Stomach (tissue), 9 donors: Measurements from ENCODE around the gene CERS4. TPM values are rescaled to one million over a fixed set of nuclear protein-coding genes. Genes with fewer than 3 reads are reported as not detected.

Source experiments
- DNase-seq, 2 donors: peaks; one replicate each; pipeline versions ENCODE4 v3.0.0 to v3.0.0-alpha.2; 2013 to 2019
- H3K27ac ChIP-seq, 5 donors: fragments of 200-600 bp in 4 of 5; sonication (generic) in 4 of 5; one replicate each; pipeline ENCODE4 v1.5.1; 2013 to 2019; ENCODE audit warnings: mild to moderate bottlenecking in 1 of 5, moderate library complexity in 1 of 5
- H3K27me3 ChIP-seq, 3 donors: fragments of 200-600 bp; sonication (generic); one replicate each; pipeline ENCODE4 v1.5.1; 2017 to 2019; ENCODE audit warnings: mixed run types in 1 of 3
- H3K36me3 ChIP-seq, 4 donors: fragments of 200-600 bp; sonication (generic); 1 replicate in 3 of 4; 2 replicates in 1 of 4; pipeline ENCODE4 v1.5.1; 2016 to 2019
- H3K4me1 ChIP-seq, 4 donors: fragments of 200-600 bp; sonication (generic); one replicate each; pipeline ENCODE4 v1.5.1; 2016 to 2019
- H3K4me3 ChIP-seq, 4 donors: fragments of 200-600 bp; sonication (generic) in 3 of 4; one replicate each; pipeline ENCODE4 v1.5.1; 2016 to 2019; ENCODE audit warnings: mild to moderate bottlenecking in 1 of 4
- H3K9me3 ChIP-seq, 4 donors: fragments of 200-600 bp; sonication (generic); one replicate each; pipeline ENCODE4 v1.5.1; 2016 to 2019
- EP300 ChIP-seq: sonication (generic); formaldehyde crosslinking; IDR thresholded peaks from one replicate; pipeline ENCODE4 v1.6.1; 2017; ENCODE audit warnings: antibody characterized with exemption
- POLR2A ChIP-seq, 4 donors: fragments of 450-650 bp; IDR thresholded peaks; one replicate each; pipeline ENCODE4 v1.6.1; 2016; ENCODE audit warnings: antibody characterized with exemption in 4 of 4, control low read depth in 2 of 4, mild to moderate bottlenecking in 1 of 4, moderate library complexity in 1 of 4
- POLR2AphosphoS5 ChIP-seq, 3 donors: sonication (generic); formaldehyde crosslinking; IDR thresholded peaks; one replicate each; pipeline ENCODE4 v1.6.1; 2016; ENCODE audit warnings: antibody characterized with exemption in 3 of 3
- WGBS, 5 donors: extraction: QIAGEN DNeasy Blood & Tissue Kit in 3 of 5; methylation state at CpG; one replicate each; pipeline versions ENCODE4 v1.1.5 to v1.1.7; 2013 to 2018; 5-methylcytosine and 5-hydroxymethylcytosine counted together
- intact Hi-C: fragments of 100-400 bp; cut with DNase I; formaldehyde crosslinking; loops from one replicate; pipeline ENCODE4 v1.15.1; 2023; ENCODE audit warnings: low total_unique reads
- polyA plus RNA-seq, 3 donors: library from polyadenylated mRNA; stranded (reverse); fragments of 200-250 nt; gene quantifications; one replicate each; pipeline ENCODE4 v1.2.3, GENCODE V29; 2013
- total RNA-seq, 5 donors: library from RNA; depleted of rRNA; stranded (reverse); fragments of >200 nt; gene quantifications; one replicate each; pipeline versions ENCODE4 v1.1.0 to v1.2.3, GENCODE V29; 2014 to 2016
- TF ChIP-seq, protein P1 (sequence below), 7 experiments: fragments of 450-650 bp in 4 of 7; fragments of 200-600 bp in 3 of 7; sonication (generic) in 3 of 7; IDR thresholded peaks; one replicate each; pipeline ENCODE4 v1.5.1; 2016 to 2019; ENCODE audit warnings: antibody characterized with exemption in 7 of 7, control low read depth in 2 of 7, mild to moderate bottlenecking in 1 of 7
- donor health status: healthy with polysubstance abuse.
- donor health status: Bipolar disorder and iron deficiency.
- donor health status: healthy.

Gene CERS4
- total and polyA plus RNA-seq, 8 donors = 1.7 to 124 (median 34.7) TPM

DNA sequence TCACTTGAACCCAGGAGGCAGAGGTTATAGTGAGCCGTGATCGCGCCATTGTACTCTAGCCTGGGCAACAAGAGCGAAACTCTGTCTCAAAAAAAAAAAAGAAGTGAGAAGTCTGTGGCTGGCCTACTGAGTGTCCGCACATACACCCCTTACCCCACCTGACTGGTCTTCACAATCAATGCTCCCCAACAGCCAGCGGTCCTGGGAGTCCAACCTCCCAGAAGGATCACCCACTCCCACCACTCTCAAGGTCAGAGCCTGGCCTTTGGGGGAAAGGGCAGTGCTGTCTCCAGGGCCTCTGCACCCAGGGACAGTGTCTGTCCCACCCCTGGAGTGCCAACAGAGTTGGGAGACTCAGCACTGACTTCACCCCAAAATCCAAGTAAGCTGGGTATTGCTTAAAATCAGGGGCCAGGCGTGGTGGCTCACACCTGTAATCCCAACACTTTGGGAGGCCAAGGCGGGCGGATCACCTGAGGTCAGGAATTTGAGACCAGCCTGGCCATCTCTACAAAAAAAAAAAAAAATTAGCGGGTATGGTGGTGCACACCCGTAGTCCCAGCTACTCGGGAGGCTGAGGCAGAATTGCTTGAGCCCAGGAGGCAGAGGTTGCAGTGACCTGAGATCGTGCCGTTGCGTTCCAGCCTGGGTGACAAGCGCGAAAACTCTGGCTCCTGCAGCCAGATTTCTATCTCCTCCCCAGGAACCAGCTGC, 101.3 kb downstream of the CERS4 start:
- peaks cover 37 to 63% (median 61%) of the 10 kb centered on the region in 4 donors for H3K36me3 ChIP-seq
- no peaks in the 10 kb centered on the region for H3K9me3 ChIP-seq
- peak overlapping the region in 1 of 5 donors; percentile 14 for H3K27ac ChIP-seq
- H3K4me3 ChIP-seq = no peak overlapping the region
- TF ChIP-seq EP300 (no peak), POLR2AphosphoS5 (IDR thresholded peaks at IDR 0.05) (no peak), POLR2A (IDR thresholded peaks at IDR 0.05) (no peak)
- TF ChIP-seq, protein P1, sequence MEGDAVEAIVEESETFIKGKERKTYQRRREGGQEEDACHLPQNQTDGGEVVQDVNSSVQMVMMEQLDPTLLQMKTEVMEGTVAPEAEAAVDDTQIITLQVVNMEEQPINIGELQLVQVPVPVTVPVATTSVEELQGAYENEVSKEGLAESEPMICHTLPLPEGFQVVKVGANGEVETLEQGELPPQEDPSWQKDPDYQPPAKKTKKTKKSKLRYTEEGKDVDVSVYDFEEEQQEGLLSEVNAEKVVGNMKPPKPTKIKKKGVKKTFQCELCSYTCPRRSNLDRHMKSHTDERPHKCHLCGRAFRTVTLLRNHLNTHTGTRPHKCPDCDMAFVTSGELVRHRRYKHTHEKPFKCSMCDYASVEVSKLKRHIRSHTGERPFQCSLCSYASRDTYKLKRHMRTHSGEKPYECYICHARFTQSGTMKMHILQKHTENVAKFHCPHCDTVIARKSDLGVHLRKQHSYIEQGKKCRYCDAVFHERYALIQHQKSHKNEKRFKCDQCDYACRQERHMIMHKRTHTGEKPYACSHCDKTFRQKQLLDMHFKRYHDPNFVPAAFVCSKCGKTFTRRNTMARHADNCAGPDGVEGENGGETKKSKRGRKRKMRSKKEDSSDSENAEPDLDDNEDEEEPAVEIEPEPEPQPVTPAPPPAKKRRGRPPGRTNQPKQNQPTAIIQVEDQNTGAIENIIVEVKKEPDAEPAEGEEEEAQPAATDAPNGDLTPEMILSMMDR (IDR thresholded peaks at IDR 0.05) = no peak
- intact Hi-C loops = no loop called here
- H3K4me1 ChIP-seq = peaks cover 27 to 44% (median 39%) of the 10 kb centered on the region in 4 donors
- no peaks in the 10 kb centered on the region for H3K27me3 ChIP-seq
- peak in 1 of 2 donors; percentile 20 for DNase-seq
- 90 to 97% (median 95%) methylated on average over 17 of the region's 17 CpGs for WGBS, 5 donors

DNA sequence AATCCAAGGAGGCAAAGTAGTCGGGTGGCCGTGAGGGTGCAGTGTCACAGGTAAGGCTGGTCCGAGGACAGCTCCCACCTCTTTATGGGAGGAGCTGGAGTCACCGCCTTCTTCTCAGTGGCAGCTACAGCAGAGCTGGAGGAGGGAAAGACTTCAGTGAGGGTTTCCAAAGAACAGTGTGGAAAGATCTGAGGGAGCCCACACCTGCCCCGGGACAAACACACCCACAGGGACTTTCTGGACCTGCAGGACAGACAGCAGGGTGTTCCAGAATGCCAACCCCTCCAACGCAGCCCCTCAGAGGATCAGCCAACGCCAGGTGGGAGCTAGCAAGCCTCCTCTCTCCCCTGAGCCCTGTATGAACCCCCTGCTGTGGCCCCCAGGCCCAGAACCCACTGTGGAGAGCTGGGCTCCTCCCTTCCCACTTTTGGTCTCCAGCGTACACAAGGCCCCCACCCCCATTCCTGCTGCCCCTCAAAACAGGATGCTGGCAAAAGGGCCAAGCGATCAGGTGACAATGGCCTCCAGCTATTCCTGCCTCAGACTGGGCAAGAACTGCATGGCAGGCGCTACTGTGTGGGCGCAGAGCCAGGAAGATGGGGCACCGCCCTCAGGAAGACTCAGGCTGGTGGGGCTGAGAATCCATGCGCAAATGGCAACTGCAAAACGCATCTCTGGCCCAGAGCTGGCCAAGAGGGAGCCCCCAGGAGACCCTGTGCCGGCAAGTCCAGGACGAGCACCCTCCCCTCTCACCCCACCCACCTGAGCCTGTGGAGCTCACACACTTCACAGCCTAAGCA, 102.5 kb downstream of the CERS4 start:
- Histone ChIP-seq H3K36me3 (peaks cover 48 to 75% (median 73%) of the 10 kb centered on the region in 4 donors), H3K27me3 (no peaks in the 10 kb centered on the region), H3K9me3 (no peaks in the 10 kb centered on the region), H3K4me1 (peaks cover 23 to 38% (median 34%) of the 10 kb centered on the region in 4 donors), H3K4me3 (no peak overlapping the region), H3K27ac (peak overlapping the region in 2 of 5 donors; percentile 14 to 19)
- 56 to 69% (median 66%) methylated on average over 9 to 16 of the region's 16 CpGs for WGBS, 5 donors
- intact Hi-C loops = no loop called here
- DNase-seq = peak in 1 of 2 donors; percentile 9
- TF ChIP-seq, protein P1 (IDR thresholded peaks at IDR 0.05) = no peak
- TF ChIP-seq POLR2A (IDR thresholded peaks at IDR 0.05) (no peak), EP300 (no peak), POLR2AphosphoS5 (IDR thresholded peaks at IDR 0.05) (no peak)

Other genes starting within 250 kb of the CERS4 start
- 10 to 100 TPM; 11.2 to 50.2 (median 20.2) TPM for gene ELAVL1, start 203.7 kb upstream of the CERS4 start, total RNA-seq
- gene ELAVL1, start 203.7 kb upstream of the CERS4 start, polyA plus RNA-seq = 10 to 100 TPM; 14.7 to 25.4 (median 18.5) TPM
- 1 to 10 TPM in 1 of 5 donors, not detected in 4; 5.1 TPM for gene CCL25, start 156.6 kb upstream of the CERS4 start, total RNA-seq
- not detected for gene CCL25, start 156.6 kb upstream of the CERS4 start, polyA plus RNA-seq
- gene FBN3, start 59.8 kb upstream of the CERS4 start, total RNA-seq = under 1 TPM in 1 of 5 donors, not detected in 4; 0.55 TPM
- gene FBN3, start 59.8 kb upstream of the CERS4 start, polyA plus RNA-seq = under 1 TPM in 1 of 3 donors, not detected in 2; 0.08 TPM
- gene CD320, start 99.0 kb downstream of the CERS4 start, total RNA-seq = 100 to 1,000 TPM in 1 of 5 donors, 10 to 100 TPM in 4; 13.0 to 108 (median 19.1) TPM
- gene CD320, start 99.0 kb downstream of the CERS4 start, polyA plus RNA-seq = 10 to 100 TPM; 24.7 to 32.1 (median 27.0) TPM
- gene NDUFA7, start 112.0 kb downstream of the CERS4 start, total RNA-seq = 10 to 100 TPM in 2 of 5 donors, 1 to 10 TPM in 3; 3.6 to 13.8 (median 9.6) TPM
- gene NDUFA7, start 112.0 kb downstream of the CERS4 start, polyA plus RNA-seq = 100 to 1,000 TPM; 127 to 171 (median 150) TPM
- gene RPS28, start 112.1 kb downstream of the CERS4 start, total RNA-seq = 1,000 to 10,000 TPM in 2 of 5 donors, 100 to 1,000 TPM in 3; 335 to 2,088 (median 520) TPM
- gene RPS28, start 112.1 kb downstream of the CERS4 start, polyA plus RNA-seq = 1,000 to 10,000 TPM in 1 of 3 donors, 100 to 1,000 TPM in 2; 778 to 1,474 (median 861) TPM
- gene KANK3, start 133.9 kb downstream of the CERS4 start, total RNA-seq = 10 to 100 TPM in 2 of 5 donors, 1 to 10 TPM in 2, not detected in 1; 4.4 to 72.4 (median 8.8) TPM
- gene KANK3, start 133.9 kb downstream of the CERS4 start, polyA plus RNA-seq = 10 to 100 TPM in 1 of 3 donors, 1 to 10 TPM in 2; 4.8 to 10.7 (median 7.1) TPM
- gene ANGPTL4, start 154.8 kb downstream of the CERS4 start, total RNA-seq = 100 to 1,000 TPM in 1 of 5 donors, 10 to 100 TPM in 2, 1 to 10 TPM in 2; 4.8 to 276 (median 19.8) TPM
- gene ANGPTL4, start 154.8 kb downstream of the CERS4 start, polyA plus RNA-seq = 10 to 100 TPM in 2 of 3 donors, 1 to 10 TPM in 1; 4.1 to 62.9 (median 22.9) TPM
- gene RAB11B, start 181.0 kb downstream of the CERS4 start, total RNA-seq = 100 to 1,000 TPM in 2 of 5 donors, 10 to 100 TPM in 3; 47.7 to 108 (median 79.9) TPM
- gene RAB11B, start 181.0 kb downstream of the CERS4 start, polyA plus RNA-seq = 100 to 1,000 TPM in 1 of 3 donors, 10 to 100 TPM in 2; 57.5 to 116 (median 78.8) TPM
- gene MARCHF2, start 203.9 kb downstream of the CERS4 start, total RNA-seq = 10 to 100 TPM; 24.3 to 98.2 (median 33.4) TPM
- gene MARCHF2, start 203.9 kb downstream of the CERS4 start, polyA plus RNA-seq = 10 to 100 TPM; 23.5 to 43.4 (median 38.2) TPM
- 100 to 1,000 TPM in 3 of 5 donors, 10 to 100 TPM in 2; 54.3 to 664 (median 107) TPM for gene HNRNPM, start 235.6 kb downstream of the CERS4 start, total RNA-seq
- 100 to 1,000 TPM in 1 of 3 donors, 10 to 100 TPM in 2; 87.3 to 110 (median 90.0) TPM for gene HNRNPM, start 235.6 kb downstream of the CERS4 start, polyA plus RNA-seq